GM12801 (cell line): ENCODE measurements around the gene ACP2.

Experiments
- TF ChIP-seq, protein P1 (sequence below): IDR thresholded peaks from one replicate; pipeline ENCODE4 v1.5.1; 2011; ENCODE audit warnings: control low read depth; ENCODE audit not compliant: insufficient read length; ENCODE audit errors: extremely low read depth

ACP2 gene

DNA sequence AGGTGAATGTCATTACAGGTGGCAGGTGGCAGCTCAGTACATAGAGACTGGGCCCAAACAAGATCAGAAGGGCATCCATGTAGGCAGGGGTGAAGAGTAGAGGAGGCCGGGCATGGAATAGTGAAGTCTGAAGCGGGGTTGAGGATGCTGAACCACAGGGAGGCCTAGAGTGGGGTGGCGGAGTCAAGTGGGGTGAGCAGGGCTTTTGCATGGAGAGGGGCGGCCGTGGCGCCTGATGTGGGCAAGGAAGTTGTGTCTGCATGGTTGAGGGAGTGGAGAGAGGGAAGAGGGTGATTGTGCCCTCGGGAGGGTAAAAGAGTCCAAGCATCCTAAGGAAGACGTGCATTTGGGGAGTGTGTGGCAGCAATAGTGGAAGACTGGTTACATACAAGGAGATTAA is 19.5 kb downstream of the ACP2 start:
- TF ChIP-seq, protein P1, sequence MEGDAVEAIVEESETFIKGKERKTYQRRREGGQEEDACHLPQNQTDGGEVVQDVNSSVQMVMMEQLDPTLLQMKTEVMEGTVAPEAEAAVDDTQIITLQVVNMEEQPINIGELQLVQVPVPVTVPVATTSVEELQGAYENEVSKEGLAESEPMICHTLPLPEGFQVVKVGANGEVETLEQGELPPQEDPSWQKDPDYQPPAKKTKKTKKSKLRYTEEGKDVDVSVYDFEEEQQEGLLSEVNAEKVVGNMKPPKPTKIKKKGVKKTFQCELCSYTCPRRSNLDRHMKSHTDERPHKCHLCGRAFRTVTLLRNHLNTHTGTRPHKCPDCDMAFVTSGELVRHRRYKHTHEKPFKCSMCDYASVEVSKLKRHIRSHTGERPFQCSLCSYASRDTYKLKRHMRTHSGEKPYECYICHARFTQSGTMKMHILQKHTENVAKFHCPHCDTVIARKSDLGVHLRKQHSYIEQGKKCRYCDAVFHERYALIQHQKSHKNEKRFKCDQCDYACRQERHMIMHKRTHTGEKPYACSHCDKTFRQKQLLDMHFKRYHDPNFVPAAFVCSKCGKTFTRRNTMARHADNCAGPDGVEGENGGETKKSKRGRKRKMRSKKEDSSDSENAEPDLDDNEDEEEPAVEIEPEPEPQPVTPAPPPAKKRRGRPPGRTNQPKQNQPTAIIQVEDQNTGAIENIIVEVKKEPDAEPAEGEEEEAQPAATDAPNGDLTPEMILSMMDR, result no peak

DNA sequence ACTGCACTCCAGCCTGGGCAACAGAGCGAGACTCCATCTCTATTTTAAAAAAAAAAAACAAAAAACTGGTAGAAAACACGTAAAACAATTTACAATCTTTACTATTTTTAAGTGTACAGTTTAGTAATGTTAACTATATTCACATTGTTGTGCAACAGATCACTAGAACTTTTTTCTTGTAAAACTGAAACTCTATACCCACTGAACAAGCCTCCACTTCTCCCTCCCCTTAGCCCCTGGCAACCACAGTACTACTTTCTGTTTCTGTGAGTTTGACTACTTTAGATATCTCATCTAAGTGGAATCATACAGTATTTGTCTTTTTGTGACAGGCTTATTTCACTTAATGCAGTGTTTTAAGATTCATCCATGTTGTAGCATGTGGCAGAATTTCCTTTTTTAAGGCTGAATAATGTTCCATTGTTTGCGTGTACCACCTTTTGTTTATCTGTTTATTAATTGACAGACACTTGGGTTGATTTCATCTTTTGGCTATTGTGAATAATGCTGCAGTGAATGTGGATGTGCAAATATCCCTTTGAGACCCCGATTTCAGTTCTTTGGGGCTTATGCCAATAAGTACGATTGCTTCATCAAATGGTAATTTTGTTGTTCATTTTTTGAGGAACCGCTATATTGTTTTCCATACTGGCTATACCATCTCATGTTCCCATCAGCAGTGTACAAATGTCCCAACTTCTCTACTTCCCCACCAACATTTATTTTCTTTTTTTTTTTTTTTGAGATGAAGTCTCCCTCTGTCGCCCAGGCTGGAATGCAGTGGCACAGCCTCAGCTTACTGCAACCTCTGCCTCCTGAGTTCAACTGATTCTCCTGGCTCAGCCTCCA is 22.8 kb downstream of the ACP2 start:
- TF ChIP-seq, protein P1, result no peak

DNA sequence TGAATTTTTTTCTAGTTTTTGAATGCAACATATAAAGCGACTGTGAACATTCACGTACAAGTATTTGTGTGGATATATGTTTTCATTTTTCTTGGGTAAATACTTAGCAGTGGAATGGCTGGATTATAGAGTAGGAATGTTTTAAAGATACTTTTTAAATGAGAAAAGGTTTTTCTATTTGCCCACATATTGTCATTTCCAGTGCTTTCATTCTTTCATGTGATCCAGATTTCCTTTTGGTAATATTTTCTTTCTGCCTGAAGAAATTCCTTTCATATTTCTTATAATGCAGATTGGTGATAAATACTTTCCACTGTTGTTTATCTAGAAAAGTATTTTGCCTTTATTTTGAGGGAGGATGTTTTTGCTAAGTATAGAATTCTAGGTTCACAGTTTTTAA is 25.9 kb downstream of the ACP2 start:
- TF ChIP-seq, protein P1, result no peak

DNA sequence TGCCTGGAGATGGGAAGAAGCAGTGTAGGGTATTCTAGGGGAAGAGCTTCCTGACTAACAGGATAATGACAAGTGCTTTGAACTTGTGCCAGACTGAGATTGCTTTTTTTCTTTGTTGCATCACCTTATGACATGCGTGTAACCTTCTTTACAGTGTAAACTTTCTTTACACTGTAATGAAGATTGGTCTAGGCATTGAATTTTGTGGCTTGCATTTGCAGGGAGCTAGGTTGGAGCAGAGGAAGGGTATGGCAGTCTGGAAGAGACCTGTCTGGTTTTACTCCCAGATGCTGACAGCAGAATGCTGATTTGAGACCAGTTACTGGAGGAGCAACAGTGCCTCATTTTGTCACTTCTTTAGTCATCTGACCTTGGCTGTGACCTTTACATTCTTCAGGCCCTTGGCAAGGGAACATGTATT is 28.2 kb downstream of the ACP2 start:
- TF ChIP-seq, protein P1, result no peak

DNA sequence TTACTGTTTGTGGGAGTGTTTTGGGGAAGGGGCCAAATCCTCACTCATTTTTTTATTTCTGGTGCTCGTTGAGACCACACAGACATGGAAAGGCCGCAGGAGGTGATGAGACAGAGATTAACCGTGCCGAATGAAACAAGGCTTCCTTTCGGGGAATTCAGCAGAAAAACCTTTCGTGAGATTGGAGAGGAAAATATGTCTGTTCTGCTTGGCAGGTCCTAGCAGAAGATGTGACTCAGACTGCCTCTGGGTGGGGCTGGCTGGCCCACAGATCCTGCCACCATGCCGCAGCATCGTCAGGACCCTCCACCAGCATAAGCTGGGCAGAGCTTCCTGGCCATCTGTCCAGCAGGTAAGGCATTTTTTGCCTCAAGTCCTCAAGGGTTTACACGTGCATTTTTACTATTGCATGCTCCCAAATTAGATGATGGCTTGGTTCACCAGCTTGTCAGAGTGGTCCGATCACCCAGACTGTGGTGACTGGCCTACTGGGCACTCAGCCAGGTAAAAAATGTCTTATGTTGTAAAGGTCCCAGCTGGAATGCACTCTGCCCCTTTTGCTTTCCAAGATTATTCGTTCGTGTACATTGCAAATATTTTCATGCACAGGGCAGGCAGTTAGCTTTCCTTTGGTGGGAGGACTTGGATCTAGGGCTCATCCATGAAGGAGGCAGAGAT is 32.4 kb downstream of the ACP2 start:
- TF ChIP-seq, protein P1, result no peak

DNA sequence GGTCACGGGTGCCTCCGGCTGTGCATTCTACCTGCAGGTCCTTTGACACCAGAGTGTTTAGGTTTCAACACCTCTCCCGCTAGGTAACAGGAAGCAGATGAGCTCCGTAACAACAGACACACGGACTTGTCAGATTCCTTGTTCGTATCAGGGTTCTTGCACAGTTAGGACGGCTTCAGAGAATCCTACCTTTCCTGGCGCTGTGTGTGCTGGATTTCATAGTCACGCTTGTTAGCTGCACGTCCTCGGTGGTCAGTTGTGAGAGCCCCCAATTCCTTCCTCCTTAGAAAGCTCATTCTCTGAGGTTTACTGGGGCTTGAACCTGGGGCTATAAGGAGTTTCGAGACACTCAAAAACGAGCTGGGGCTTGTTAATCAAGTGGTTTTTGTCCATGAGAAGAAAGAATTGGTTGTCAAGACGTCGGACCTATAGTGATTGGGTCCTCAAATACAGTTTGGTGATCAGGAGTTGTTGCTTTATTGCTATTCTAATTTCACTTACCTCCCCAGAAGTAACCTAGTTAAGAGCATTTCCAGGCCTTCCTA is 33.2 kb downstream of the ACP2 start:
- TF ChIP-seq, protein P1, result no peak

DNA sequence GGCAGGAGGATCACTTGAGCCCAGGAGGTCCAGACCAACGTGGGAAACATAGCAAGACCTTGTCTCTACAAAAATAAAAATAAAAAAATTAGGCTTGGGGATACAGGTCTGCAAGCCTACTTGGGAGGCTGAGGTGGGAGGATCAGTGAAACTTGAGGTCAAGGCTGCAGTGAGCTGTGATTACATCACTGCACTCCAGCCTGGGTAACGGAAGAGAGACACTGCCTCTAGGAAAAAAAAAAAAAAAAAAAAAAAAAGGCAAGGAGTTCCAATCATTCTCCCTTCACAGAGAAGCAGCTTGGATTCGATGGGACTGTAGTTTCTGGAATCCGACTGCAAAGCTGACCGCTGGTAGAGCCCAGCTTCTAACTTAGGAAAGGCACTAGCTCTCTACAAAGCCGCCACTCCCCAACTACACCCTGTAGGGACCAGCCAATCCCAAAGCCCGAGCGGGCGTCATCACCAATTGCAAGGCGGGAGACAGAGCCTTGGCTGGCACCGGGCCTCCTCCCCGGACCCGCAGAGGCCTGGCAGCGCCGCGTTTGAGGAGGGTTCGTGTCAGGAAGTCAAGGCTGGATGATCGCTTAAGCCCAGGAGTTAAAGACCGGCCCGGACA is 34.6 kb downstream of the ACP2 start:
- TF ChIP-seq, protein P1, result no peak
